Activated CD8-positive, alpha-beta memory T cell treated with anti-CD3 and anti-CD28 coated beads for 4 hours (primary cell): ENCODE data around the gene LPCAT3.
"Not testable (repeated sequence)": the region's sequence is repeated elsewhere in the genome, so short reads cannot be mapped to it uniquely, and the experiment has no call there.

Experiments
- DNase-seq, 2 donors: peaks; one replicate each; pipeline ENCODE4 v3.0.0-alpha.2; 2020; ENCODE audit warnings: low read depth in 2 of 2

Gene LPCAT3

DNA sequence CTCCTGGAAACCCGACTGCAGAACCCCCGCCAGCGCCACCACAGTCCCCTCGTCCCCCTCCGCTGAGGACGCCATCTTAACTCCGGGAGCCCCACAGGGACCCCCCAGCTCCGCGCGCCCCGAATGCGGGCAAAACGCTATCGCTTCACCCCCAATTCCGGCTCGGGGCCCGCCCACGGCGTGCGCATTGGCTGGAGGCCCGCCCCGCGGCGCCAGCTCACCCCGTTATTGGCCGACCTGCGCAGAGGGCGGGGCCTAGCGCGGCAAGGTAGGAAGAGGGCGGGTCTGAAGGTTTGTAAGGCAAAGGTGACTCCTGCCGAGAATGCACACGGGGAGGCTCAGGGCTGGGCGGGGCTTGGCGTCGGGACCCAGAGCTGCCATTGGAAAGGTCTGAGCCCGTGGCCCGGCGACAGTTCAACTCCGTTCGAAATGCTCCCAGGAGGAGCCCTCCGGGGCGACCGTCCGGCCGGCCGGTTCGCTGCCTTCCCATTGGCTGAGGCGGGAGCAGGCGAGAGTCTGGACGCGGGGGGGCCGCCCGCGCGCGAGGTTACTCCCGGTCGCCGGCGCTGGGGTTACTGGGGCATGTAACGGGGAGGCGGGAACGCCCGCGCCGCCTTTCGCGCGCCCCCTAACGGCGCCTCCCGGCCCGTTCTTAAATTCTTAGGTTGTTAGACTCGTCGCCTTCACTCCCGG, at the start of gene LPCAT3:
TSS of gene LPCAT3 (minus strand) at position 127 of the 693 bp plus-strand sequence. CDS start at position 75, 52 bp downstream.
- DNase-seq = peak; percentile 89 to 94

GRCh38 chr12:7067096-7067495, 48.8 kb upstream of the LPCAT3 start:
- no peak for DNase-seq

GRCh38 chr12:7066596-7066995, 48.3 kb upstream of the LPCAT3 start:
- DNase-seq = no peak

DNA sequence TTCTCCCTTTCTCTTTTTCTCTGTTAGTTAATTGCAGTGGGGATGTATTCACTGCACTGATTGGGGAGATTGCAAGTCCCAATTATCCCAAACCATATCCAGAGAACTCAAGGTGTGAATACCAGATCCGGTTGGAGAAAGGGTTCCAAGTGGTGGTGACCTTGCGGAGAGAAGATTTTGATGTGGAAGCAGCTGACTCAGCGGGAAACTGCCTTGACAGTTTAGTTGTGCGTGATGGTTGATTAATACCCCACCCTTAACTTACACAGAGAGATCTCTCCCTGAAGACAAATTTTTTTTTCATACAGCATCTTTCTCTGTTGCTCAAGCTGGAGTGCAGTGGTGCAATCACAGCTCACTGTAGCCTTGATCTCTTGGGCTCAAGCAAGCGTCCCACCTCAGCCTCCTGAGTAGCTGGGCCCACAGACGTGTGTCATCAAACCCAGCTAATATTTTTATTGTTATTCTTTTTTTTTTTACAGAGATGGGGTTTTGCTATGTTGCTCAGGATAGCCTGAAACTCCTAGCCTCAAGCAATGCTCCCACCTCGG, 46.9 kb upstream of the LPCAT3 start:
- no peak for DNase-seq

GRCh38 chr12:7064516-7064915, 46.2 kb upstream of the LPCAT3 start:
- no peak for DNase-seq

DNA sequence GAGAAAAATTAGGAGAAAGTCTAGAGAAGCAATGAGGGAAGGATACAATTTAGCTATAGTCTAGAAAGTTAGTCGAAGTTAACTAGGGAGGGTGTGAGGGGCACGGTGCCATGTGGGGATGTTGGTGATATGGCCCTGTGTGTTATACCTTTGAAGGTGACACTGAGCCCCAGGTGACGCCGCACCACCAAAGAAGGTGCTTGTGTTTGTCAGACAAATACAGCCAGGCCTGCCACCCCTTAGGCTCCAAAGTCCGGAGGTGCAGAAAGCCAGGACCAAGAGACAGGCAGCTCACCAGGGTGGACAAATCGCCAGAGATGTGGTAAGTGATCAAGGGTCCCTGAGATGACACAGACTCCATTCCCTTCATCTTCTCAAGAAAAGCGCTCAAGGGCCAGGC, 43.3 kb upstream of the LPCAT3 start:
- no peak for DNase-seq

GRCh38 chr12:7061138-7061537, 42.9 kb upstream of the LPCAT3 start:
- no peak for DNase-seq

DNA sequence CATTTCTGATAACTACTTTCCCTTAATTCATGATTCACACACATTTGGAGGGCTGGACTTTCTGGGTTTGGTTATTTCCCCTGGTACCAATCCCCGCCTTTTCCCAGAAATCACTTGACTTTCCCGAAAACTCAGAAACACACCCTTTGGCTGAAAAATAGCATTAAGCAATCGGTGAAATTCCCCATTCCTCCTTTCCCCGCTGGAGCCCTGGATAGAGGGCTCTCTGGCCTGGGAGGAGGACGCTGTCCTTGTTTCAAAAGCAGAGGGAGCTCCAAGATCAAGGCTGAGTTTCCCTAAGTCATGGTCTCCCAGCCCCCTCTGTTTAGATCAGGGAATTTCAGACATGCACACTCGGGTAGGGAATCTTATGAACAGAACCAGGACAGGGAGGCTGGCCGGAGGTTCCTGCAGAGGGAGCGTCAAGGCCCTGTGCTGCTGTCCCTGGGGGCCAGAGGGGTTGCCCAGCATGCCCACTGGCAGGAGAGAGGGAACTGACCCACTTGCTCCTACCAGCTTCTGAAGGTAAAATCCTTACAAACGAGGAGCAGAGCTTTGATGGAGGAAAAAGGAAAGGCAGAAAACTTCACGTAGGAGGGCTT, 42.2 kb upstream of the LPCAT3 start, which contains the start of gene C1S:
TSS of gene C1S (plus strand) at position 366 of the 602 bp plus-strand sequence. CDS start 1,195 bp downstream, outside the sequence.
- no peak for DNase-seq

DNA sequence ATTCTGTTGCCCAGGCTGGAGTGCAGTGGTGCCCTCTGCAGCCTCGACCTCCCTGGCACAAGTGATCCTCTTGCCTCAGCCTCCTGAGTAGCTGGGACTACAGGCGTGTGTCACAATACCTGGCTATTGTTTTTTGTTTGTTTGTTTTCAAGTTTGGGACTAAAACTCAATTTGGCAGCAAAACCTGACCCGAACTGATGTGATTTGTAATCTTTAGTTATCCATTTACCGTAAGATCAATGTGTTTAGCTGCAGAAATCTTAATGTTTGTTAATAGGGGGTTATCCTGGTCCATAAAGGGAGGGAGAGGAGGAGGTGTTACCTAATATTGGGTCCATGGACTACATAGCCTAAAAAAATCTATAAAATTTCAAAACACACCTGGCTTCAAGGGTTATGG, 41.5 kb upstream of the LPCAT3 start:
- DNase-seq = no peak

DNA sequence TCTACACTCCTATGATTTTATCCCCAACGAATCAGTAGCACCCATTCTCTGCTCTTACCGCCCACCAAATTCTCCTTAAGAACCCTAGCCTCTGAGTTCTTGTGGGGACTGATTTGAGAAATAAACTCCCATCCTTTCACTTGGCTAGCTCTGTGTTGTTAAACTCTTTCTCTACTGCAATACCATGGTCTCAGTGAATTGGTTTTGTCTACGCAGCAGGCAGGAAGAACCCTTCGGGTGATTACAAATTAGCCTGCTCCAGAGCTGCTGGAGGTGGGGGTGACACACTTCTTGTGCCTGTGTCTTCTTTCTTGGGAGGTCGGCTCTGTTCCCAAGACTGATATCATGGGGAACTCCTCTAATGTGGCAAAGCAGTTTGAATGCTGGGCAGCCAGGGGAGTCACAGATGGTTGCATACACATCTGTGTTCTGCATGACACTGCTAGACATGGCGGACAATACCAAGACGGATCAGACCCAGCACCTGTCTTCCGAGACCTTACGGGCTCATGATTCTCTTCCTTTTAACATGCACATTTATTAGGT, 40.6 kb upstream of the LPCAT3 start:
- no peak for DNase-seq

DNA sequence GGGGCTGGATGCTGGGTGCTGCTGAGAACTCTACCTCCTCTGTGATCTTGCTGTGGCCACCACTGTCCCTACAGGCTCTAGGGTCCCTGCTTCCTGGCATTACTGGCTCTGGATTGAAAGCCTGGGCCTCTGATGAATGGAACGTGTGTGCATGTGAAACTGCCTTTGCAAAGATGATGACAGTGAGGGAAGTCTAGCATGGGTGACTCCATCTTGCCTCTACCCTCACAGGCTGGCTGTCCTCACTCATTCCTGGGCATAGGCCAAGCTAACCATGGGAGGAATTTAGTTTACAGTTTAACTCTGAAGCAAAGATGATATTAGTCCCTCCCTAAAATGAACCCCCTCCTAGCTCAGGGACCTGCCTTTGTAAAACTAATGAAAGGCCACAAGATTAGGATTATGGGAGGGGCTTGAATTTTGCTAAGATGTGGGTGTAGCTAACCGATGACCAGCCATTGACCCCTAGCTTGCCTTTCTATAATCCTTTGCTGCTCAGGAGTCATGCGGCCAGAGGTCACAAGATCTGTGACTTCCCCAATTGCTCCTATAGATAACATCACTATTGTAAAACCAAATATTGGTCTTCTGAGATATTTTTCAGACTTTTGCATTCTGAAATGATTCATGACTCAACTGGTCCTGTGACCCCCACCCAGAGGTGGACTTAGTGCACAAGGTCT, 40.0 kb upstream of the LPCAT3 start:
- no peak for DNase-seq

- DNase-seq = not testable (repeated sequence)
Observed at GRCh38 chr12:7055736-7056135, 37.5 kb upstream of the LPCAT3 start.

DNA sequence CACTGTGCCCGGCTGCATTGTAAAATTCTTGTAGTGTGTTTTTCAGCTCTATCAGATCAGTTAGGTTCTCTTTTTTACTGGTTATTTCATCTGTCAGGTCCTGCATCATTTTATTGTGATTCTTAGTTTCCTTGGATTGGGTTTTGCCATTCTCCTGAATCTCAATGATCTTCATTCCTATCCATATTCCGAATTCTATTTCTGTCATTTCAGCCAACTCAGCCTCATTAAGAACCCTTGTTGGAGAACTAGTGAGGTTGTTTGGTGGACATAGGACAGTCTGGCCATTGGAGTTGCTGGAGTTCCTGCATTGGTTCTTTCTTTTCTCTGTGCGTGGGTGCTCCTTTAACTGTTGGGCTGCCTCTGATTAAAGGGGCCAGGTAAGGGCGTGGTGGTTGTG, 36.6 kb upstream of the LPCAT3 start:
- DNase-seq = no peak

DNA sequence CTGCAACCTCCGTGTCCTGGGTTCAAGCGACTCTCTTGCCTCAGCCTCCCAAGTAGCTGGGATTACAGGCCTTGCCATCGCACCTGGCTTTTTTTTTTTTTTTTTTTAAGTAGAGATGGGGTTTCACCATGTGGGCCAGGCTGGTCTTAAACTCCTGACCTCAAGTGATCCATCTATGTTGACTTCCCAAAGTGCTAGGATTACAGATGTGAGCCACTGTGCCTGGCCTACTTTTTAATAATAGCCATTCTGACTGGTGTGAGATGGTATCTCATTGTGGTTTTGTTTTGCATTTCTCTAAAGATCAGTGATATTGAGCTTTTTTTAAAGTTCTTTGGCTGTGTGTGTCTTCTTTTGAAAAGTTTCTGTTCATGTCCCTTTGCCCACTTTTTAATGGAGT, 31.7 kb upstream of the LPCAT3 start:
- not testable (repeated sequence) for DNase-seq

GRCh38 chr12:7049445-7049951, 31.2 kb upstream of the LPCAT3 start:
- DNase-seq = not testable (repeated sequence)

GRCh38 chr12:7047306-7047705, 29.0 kb upstream of the LPCAT3 start:
- no peak for DNase-seq

DNA sequence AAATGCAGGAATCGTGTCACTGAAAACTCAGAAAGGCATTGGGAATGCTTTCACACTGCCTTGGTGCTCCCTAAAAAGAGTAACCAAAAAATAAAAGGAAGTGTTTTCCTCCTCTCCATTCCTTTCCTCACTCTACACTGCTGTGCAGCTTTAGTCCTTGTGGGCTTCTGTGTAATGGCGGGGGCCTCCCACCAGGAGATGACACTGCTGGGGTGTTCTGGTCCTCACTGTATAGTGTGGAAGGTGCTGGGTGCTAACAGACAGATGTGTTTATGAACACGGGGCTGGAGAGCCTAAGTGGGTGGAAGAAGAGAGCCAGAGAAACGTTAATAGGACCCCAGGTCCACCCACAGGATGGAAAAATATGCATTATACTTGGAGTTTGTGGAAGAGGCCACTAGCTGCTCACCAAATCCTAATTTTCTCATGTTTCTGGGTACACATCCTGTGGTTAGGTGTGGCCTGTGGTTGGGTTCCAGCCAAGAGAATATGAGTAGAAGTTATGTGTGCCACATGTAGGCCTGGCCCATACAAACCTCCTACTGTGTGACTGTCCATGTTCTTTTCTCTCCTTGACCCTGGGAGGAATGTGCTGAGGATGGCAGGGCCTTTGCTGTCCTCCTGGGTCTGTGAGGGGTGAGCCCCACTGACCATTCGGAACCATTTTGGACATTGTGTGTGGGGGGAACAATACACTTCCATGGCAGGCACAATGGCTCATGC, 28.3 kb upstream of the LPCAT3 start:
- DNase-seq = no peak

DNA sequence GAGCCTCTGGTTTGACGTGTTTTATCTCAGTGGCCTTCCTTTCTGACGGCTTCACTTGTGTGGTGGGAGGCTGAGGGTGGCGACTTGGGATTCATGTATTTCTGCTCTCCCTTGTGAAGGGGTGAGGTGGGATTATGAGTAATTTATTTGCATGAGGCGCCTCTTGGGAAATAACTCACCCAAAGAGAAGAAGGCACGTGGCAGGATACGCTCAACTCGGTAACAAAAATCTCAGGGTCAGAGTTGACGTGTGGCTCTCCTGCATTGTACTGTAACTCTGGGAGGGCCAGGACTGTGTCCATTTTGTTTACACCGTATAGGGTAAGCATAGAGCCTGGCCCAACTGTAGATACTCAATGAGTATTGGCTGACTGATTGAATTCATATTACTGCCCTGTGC, 27.6 kb upstream of the LPCAT3 start:
- DNase-seq = no peak

- no peak for DNase-seq
Observed at GRCh38 chr12:7042842-7043241, 24.6 kb upstream of the LPCAT3 start.

GRCh38 chr12:7039403-7039802, 21.1 kb upstream of the LPCAT3 start:
- DNase-seq = no peak

DNA sequence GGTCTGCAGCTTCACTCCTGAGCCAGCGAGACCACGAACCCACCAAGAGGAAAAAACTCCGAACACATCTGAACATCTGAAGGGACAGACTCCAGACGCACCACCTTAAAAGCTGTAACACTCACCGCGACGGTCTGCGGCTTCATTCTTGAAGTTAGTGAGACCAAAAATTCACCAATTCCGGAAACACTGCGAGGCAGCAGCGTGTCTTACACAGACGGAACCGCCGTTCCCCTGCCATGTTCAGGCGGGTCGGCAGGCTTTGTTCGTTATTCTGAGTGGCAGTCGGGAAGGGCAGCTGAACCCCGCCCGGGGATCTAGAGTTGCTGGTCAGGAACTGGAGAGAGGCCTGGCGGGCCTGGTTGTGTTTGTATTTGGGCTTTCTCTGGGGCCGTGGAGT, 20.3 kb upstream of the LPCAT3 start:
- no peak for DNase-seq
